GM10266 (cell line): ENCODE data around the gene CELA3A.
A peak's percentile ranks its signal among the peaks of the same experiment; 100 is the strongest.

ENCODE experiments used
- DNase-seq: peaks from one replicate; pipeline ENCODE4 v3.0.0; 2012; ENCODE audit errors: extremely low spot score
- TF ChIP-seq, protein P1 (sequence below): IDR thresholded peaks from 2 replicates; pipeline ENCODE4 v1.5.1; 2012; ENCODE audit warnings: mild to moderate bottlenecking, low read depth; ENCODE audit not compliant: control insufficient read depth, insufficient read depth; ENCODE audit errors: missing control alignments

CELA3A gene

DNA sequence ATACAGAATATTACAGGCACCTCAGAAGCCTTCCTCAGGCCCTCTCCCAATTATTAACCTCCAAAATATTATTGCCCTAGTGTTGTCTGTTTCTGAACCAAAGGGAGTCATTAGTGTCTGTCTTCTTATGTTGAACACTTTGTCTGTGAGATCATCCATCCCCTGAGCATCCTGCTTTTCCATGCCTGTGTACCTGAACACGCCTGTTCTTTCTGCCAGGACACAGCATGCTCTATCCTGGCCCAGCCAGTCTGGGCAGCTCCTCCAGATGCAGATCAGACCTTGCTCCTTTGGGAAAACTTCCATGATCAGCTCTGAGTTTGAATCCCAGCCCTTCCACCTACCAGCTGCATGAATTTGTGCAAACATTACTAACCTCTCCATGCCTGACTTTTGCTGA is 40.0 kb downstream of the CELA3A start:
- DNase-seq = no peak
- TF ChIP-seq, protein P1, sequence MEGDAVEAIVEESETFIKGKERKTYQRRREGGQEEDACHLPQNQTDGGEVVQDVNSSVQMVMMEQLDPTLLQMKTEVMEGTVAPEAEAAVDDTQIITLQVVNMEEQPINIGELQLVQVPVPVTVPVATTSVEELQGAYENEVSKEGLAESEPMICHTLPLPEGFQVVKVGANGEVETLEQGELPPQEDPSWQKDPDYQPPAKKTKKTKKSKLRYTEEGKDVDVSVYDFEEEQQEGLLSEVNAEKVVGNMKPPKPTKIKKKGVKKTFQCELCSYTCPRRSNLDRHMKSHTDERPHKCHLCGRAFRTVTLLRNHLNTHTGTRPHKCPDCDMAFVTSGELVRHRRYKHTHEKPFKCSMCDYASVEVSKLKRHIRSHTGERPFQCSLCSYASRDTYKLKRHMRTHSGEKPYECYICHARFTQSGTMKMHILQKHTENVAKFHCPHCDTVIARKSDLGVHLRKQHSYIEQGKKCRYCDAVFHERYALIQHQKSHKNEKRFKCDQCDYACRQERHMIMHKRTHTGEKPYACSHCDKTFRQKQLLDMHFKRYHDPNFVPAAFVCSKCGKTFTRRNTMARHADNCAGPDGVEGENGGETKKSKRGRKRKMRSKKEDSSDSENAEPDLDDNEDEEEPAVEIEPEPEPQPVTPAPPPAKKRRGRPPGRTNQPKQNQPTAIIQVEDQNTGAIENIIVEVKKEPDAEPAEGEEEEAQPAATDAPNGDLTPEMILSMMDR = no peak

DNA sequence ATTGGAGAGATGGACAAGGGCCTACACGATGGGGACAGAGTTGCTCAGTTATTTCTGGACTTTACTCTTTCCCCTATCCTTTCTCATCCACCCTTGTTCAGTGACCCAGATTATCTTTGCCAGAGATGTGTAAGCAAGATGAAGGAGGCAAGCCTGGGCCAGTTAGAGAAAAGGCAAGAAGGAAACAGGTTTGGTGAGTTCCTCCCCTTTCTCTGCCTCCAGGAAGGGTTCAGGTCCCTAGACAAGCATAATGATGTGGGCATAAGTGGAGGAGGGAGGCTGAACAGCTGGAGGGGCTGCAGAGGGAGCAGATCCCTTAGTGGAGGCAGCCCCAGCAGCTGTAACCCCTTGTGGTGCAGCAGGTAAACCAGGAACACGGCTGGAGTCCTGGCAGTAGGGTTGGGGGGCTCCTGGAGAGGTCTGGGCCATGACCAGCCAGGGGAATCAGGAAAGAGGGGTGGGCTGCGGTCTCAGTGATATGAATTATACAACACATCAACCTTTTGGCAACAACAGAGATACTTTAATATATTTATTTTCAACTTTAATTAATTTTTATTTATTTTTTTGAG is 41.8 kb downstream of the CELA3A start:
- DNase-seq = no peak
- TF ChIP-seq, protein P1 = no peak

DNA sequence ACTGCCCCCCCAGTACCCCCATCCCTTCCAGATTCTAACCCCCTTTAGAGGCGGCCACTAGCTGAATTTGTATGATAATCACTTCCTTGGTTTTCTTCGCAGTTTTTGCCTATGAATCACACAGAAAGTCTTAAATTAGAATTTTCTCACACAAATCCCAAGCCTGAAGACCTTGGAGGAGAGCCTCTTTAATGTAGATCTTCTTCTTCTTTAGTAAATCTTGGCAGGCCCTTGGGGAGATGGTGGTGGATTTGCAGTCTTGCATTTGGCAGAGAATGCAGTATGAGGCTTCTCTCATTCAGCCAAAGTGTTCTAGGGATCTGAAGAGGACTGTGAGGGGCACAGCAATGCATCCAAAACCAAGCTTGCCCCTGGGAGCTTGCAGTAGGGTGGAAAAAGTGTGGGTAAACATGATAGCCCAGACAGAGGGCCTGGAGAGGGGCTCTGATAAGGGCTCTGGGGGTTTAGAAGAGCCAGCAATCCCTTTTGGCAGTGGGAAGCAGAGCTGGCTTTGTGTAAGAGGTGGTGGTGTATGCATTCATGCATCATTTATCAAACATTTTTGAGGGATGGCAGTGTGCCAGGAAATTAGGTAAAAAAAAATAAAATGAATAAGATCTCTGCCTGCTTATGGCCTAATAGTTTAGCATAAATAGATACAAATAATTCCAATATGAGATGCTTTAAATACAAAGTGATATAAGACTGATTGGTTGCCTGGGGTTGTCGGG is 43.4 kb downstream of the CELA3A start:
- TF ChIP-seq, protein P1 = no peak
- no peak for DNase-seq

DNA sequence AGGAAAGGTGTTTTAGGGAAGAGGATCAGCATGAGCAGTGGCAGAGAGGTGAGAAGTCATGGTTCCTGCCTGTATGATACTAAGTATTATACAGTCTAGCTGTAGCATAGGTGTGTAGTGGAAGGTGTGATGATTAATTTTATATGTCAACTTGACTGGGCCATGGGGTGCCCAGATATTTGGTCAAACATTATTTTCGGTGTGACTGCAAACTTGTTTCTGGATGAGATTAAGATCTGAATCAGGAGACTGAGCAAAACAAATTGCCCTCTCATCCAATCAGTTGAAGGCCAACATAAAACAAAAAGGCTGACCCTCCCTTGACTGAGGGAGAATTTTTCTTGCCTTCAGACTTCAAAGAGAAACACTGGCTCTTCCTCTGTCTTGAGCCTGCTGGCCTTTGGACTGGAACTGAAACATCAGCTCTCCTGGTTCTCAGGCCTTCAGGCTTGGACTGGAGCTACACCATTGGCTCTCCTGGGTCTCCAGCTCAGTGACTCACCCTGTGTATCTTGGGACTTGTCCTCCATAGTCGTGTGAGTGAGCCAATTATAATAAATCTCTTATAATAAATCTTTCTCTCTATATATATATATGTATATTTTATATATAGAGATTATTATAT is 44.3 kb downstream of the CELA3A start:
- DNase-seq = no peak
- TF ChIP-seq, protein P1 = no peak

DNA sequence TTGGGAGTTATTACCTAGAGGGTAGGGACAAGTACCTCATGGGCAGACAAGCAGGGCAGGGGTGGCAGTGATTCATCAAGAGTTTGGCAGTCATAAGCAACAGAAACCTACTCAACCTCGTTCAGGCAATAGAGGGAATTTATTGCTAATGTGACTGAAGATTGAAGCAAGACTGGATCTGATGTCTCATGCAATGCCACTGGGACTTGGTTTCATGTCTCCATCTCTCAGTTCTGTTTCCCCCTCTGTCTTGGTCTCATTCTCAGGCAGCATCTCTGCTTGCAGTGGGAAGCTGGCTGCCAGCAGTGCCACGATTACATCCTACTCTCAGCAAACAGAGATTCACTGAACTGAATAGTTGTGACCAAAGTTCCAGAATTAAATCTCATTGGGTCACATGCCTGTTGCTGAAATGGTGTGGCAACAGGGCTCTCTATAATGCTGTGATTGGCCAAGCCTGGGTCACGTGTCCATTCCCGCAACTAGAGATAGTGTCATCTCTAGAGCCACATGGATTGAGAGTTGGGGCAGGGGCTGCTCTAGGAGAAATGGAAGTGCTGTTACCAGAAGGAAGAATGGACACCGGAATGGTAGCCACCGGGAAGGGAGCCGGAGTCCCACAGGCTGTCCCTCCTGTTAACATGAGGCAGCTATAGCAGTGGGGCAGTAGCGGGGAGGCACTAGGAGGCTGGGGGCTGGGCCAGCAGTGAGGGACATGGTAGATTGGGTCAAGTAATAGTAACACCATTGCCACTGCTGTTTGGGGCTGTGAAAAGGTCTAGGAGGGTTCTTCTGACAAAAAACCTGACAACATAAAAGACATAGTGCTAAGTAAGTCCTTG is 47.1 kb downstream of the CELA3A start:
- TF ChIP-seq, protein P1 = no peak
- peak; percentile 16 for DNase-seq

DNA sequence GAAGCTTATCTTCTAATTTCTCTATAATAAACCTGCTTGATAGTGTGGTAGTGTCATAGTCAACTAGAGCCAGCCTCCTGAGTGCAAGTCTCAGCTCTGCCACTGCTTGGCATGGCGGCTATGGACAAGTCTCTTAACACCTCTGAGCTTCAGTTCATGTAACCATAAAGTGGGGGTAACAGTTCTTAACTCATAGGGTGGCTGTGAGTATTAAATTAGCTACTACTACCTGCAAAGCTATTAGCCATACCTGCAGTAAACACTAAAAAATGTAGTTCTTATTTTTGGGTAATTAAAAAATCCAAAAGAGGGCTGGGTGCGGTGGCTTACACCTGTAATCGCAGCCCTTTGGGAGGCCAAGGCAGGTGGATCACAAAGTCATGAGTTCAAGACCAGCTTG is 48.9 kb downstream of the CELA3A start:
- TF ChIP-seq, protein P1 = no peak
- no peak for DNase-seq
